22Rv1 (cell line): ENCODE data around the gene FKRP.

Experiments used
- CTCF ChIP-seq: fragments of 450-650 bp; IDR thresholded peaks from 2 replicates; pipeline ENCODE4 v1.5.1; 2017; ENCODE audit warnings: mild to moderate bottlenecking
- ZFX ChIP-seq: fragments of 450-650 bp; IDR thresholded peaks from 2 replicates; pipeline ENCODE4 v1.6.1; 2017; ENCODE audit warnings: antibody characterized with exemption, borderline replicate concordance

- no peak for TF ChIP-seq CTCF
- TF ChIP-seq ZFX: no peak
Observed at GRCh38 chr19:46726971-46727501, 18.8 kb upstream of the FKRP start.
